ENCODE measurements around the gene KRT86.
"Not testable (repeated sequence)": the region's sequence is repeated elsewhere in the genome, so short reads cannot be mapped to it uniquely, and the experiment has no call there.

The KRT86 gene

DNA sequence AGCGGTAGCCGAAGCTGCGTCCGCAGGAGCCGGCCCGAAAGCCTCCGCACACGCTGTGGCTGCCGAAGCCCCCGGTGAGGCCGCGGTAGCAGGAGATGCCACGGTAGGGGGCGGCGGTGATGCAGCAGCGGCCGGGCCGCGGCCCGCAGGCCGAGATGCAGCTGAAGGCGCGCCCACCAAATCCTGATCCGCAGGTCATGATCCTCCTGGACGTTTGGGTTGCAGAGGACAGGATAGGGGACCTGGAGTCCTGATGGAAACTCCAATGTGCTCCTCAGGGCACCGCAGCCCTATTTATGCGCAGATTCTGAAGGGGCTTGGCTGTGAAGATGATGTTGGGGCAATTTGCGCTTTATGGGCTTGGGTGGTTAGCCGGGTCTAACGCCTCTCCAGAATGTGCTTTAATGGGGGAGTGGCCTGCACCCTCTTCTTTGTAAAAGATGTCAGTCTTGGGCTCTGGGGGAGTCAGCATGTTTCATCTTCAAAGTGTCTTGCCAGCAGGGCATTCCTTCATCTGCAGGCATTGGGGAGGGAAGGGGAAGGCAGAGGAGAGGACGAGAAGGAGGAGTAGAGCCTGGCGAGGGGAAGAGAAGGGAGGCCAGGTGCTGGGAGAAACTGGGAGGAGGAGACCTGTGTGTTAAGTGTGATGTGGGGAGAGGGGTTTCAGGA lies 17.0 kb downstream of the KRT86 start, which contains the start of gene KRT81:
TSS of gene KRT81 (minus strand) at position 268 of the 669 bp plus-strand sequence. CDS start at position 199, 69 bp downstream.
- no peak for DNase-seq (ENCODE audit: low spot score)

- DNase-seq (ENCODE audit: low spot score) = no peak
Observed at GRCh38 chr12:52293926-52294325, 19.5 kb downstream of the KRT86 start.

- no peak for DNase-seq (ENCODE audit: low spot score)
Observed at GRCh38 chr12:52294803-52295202, 20.4 kb downstream of the KRT86 start.

GRCh38 chr12:52295663-52296062 lies 21.2 kb downstream of the KRT86 start:
- no peak for DNase-seq (ENCODE audit: low spot score)

- no peak for DNase-seq (ENCODE audit: low spot score)
Observed at GRCh38 chr12:52296572-52297215, 22.2 kb downstream of the KRT86 start.

GRCh38 chr12:52298677-52299190 lies 24.3 kb downstream of the KRT86 start:
- no peak for DNase-seq (ENCODE audit: low spot score)

- no peak for DNase-seq (ENCODE audit: low spot score)
Observed at GRCh38 chr12:52300796-52301691, 26.6 kb downstream of the KRT86 start.

DNA sequence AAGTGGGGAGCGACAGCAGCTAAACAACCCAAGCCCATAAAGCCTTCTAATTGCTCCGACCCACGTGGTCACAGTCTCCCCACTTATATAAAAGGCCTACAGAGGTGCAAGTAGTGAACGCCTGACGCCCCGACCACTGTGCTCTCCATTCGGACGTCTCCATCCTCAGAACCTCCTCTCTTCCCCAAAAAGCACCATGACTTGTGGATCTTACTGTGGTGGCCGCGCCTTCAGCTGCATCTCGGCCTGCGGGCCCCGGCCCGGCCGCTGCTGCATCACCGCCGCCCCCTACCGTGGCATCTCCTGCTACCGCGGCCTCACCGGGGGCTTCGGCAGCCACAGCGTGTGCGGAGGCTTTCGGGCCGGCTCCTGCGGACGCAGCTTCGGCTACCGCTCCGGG lies 27.3 kb downstream of the KRT86 start:
- not testable (repeated sequence) for DNase-seq (ENCODE audit: low spot score)

DNA sequence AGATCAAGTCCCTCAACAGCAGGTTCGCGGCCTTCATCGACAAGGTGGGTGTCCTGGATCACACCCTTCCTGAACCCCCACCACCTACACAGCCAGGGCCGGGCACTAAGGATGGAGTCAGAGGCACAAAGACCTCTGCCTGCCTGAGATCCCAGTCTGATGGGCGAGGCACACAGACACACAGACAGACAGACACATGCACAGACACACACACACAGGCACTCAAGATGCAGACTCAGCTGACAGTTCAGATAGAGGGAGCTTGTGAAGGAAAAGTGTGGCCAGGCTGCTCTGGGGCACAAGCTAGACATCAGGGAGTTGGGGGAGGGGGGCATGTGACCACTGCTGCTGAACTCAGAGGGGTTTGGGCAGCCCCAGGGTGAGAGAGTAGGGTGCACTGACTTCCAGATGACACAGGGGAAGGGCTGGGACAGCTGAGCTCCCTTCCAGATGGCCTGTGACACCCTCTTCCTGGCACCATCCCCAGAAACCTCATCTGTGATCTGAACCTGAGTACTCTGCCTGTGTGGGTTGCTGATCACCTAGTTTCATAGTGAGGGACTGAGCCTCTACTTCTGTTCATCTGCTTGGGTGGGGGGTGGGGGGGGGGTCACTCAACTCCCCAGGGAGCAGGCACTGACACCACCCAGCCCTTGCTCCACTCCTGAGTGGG lies 27.9 kb downstream of the KRT86 start:
- DNase-seq (ENCODE audit: low spot score) = not testable (repeated sequence)

GRCh38 chr12:52304941-52305411 lies 30.5 kb downstream of the KRT86 start:
- DNase-seq (ENCODE audit: low spot score) = not testable (repeated sequence)

- no peak for DNase-seq (ENCODE audit: low spot score)
Observed at GRCh38 chr12:52305921-52306705, 31.7 kb downstream of the KRT86 start.

GRCh38 chr12:52306731-52307130 lies 32.3 kb downstream of the KRT86 start:
- no peak for DNase-seq (ENCODE audit: low spot score)

GRCh38 chr12:52307836-52308805 lies 33.7 kb downstream of the KRT86 start:
- peak; percentile 32 for DNase-seq (ENCODE audit: low spot score)

- DNase-seq (ENCODE audit: low spot score) = no peak
Observed at GRCh38 chr12:52308806-52309425, 34.5 kb downstream of the KRT86 start.

DNA sequence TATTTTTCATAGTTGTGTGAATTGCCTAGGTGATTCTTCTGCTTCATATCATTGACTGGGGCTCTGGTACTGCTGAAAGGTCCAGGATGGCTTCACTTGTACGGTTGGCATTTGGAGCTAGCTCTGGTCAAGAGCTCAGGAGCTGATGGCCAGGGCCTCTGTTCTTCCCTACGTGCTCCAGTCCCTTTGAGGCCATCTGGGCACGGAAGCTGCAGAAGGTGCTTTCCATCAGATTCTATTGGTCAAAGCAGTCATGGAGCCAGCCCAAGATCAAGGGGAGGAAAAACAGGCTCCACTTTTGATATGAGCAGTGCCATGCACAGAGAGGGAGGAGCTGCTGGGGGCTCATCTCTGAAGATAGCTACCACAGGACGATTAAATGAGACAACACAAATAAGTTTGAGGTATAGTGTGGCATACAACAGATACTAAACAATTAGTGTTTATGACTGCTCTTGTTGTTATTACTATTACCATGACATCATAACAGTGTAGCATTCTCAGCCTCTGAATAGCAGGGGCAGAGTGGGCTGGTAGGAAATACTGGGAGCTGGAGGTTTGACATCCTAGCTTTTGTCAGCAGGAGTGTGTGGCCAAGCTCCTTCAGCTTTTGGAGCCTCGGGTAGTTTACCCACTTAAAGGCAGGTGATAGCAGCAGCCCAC lies 36.3 kb downstream of the KRT86 start:
- DNase-seq (ENCODE audit: low spot score) = no peak

- DNase-seq (ENCODE audit: low spot score) = no peak
Observed at GRCh38 chr12:52311285-52311648, 36.8 kb downstream of the KRT86 start.

GRCh38 chr12:52312086-52312485 lies 37.6 kb downstream of the KRT86 start:
- DNase-seq (ENCODE audit: low spot score) = no peak

GRCh38 chr12:52313461-52313860 lies 39.0 kb downstream of the KRT86 start:
- no peak for DNase-seq (ENCODE audit: low spot score)

DNA sequence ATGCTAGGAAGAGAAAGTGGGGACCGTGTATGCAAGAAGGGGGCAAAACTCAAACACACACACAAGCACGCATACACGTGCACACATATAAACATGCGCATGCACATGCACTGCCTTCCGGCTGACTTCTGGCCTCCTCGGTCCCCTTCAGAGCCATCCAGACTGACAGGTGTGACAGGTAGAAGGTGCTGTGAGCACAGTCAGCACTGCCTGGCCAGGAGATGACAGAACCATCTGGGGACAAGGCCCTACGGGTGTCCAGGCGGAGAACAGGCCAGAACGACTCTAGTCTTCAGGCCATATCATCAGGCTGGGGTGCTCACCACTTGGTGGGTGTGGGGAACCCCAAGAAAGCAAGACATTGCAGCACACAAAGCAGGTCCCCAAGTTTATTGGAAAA lies 39.5 kb downstream of the KRT86 start:
- DNase-seq (ENCODE audit: low spot score) = no peak

Data from activated CD4-positive, alpha-beta T cell treated with anti-CD3 and anti-CD28 coated beads, Interleukin-2, Interleukin-4, amounts not matched to agents 100 ng/mL and 50 ng/mL, durations not matched to agents 16 hours and 8 hours (primary cell).